PC-3 (cell line): Measurements from ENCODE around the gene MYO5B.

Experiments used
- EZH2 ChIP-seq: fragments of 300-600 bp; sonication (generic); IDR thresholded peaks from one replicate; pipeline ENCODE4 v1.6.1; 2017; ENCODE audit warnings: antibody characterized with exemption, mild to moderate bottlenecking, low read length; ENCODE audit not compliant: unreplicated experiment
- TF ChIP-seq, protein P1 (sequence below): fragments of 300-600 bp; sonication (generic); conservative IDR thresholded peaks from 2 replicates; pipeline ENCODE4 v1.5.1; 2017; ENCODE audit warnings: antibody characterized with exemption, low read depth, mild to moderate bottlenecking, low read length

DNA sequence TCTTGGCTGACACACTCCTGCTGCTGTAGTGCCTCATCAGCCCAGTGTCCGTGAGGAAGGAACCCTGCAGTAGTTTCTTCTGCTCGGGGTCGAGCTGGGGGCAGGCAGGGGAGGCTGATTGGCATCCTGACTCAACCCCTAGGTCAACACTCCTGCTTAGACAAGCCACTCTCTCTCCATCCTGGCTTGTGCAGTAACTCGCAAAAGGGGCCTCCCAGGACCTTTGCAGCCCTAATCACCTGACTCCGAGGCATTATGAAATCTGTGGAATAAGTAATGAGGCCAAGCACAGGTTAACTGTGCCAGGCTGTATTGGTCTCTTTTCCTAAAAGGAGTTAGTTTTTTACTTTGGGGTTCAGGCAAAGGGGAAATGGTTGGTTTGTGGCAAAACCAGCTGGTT is 289.2 kb downstream of the MYO5B start:
- TF ChIP-seq, protein P1, sequence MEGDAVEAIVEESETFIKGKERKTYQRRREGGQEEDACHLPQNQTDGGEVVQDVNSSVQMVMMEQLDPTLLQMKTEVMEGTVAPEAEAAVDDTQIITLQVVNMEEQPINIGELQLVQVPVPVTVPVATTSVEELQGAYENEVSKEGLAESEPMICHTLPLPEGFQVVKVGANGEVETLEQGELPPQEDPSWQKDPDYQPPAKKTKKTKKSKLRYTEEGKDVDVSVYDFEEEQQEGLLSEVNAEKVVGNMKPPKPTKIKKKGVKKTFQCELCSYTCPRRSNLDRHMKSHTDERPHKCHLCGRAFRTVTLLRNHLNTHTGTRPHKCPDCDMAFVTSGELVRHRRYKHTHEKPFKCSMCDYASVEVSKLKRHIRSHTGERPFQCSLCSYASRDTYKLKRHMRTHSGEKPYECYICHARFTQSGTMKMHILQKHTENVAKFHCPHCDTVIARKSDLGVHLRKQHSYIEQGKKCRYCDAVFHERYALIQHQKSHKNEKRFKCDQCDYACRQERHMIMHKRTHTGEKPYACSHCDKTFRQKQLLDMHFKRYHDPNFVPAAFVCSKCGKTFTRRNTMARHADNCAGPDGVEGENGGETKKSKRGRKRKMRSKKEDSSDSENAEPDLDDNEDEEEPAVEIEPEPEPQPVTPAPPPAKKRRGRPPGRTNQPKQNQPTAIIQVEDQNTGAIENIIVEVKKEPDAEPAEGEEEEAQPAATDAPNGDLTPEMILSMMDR: no peak
- TF ChIP-seq EZH2: no peak
